Fibroblast of lung (primary cell): ENCODE measurements around the gene TBX21. TPM values are rescaled to one million over a fixed set of nuclear protein-coding genes. Genes with fewer than 3 reads are reported as not detected.

Experiments
- DNase-seq, 2 donors: peaks; one replicate each; pipeline versions ENCODE4 v3.0.0 to v3.0.0-alpha.2; 2010; ENCODE audit warnings: low read depth in 2 of 2
- H2AFZ ChIP-seq: 2 replicates; pipeline ENCODE4 v1.5.1; 2012; ENCODE audit warnings: low read length, control low read depth, inconsistent platforms
- H3K27ac ChIP-seq: 2 replicates; pipeline ENCODE4 v1.5.1; 2011; ENCODE audit warnings: low read length, control low read depth; ENCODE audit not compliant: insufficient read depth
- H3K27me3 ChIP-seq: 2 replicates; pipeline ENCODE4 v1.5.1; 2011; ENCODE audit warnings: mild to moderate bottlenecking, low read length; ENCODE audit not compliant: control insufficient read depth, insufficient read depth
- H3K36me3 ChIP-seq: 2 replicates; pipeline ENCODE4 v1.5.1; 2011; ENCODE audit warnings: low read length; ENCODE audit not compliant: control insufficient read depth, insufficient read depth
- H3K4me1 ChIP-seq: 2 replicates; pipeline ENCODE4 v1.5.1; 2011; ENCODE audit warnings: low read length; ENCODE audit not compliant: control insufficient read depth, insufficient read depth; ENCODE audit errors: extremely low read depth
- H3K4me2 ChIP-seq: 2 replicates; pipeline ENCODE4 v1.5.1; 2011; ENCODE audit warnings: low read length, control low read depth; ENCODE audit not compliant: insufficient read depth; ENCODE audit errors: extremely low read depth
- H3K4me3 ChIP-seq, 4 experiments: fragments of 200-600 bp in 1 of 4; sonication (generic) in 1 of 4; replicated peaks in 1 of 4; 2 replicates each; pipeline ENCODE4 v1.5.1; 2011 to 2016; ENCODE audit warnings: low read length in 4 of 4, low read depth in 3 of 4, mild to moderate bottlenecking in 3 of 4, control low read depth in 2 of 4, inconsistent platforms in 1 of 4, mixed read lengths in 1 of 4; ENCODE audit not compliant: insufficient read depth in 1 of 4; ENCODE audit errors: control extremely low read depth in 1 of 4
- H3K79me2 ChIP-seq: 2 replicates; pipeline ENCODE4 v1.5.1; 2012; ENCODE audit warnings: mild to moderate bottlenecking, low read length, inconsistent platforms; ENCODE audit not compliant: control insufficient read depth, insufficient read depth
- H3K9ac ChIP-seq: 2 replicates; pipeline ENCODE4 v1.5.1; 2011; ENCODE audit warnings: mild to moderate bottlenecking, low read length, control low read depth; ENCODE audit not compliant: insufficient read depth
- H3K9me3 ChIP-seq: 2 replicates; pipeline ENCODE4 v1.5.1; 2012; ENCODE audit warnings: low read depth, low read length; ENCODE audit not compliant: control insufficient read depth, insufficient read depth
- H4K20me1 ChIP-seq: 2 replicates; pipeline ENCODE4 v1.5.1; 2011; ENCODE audit warnings: low read length; ENCODE audit not compliant: control insufficient read depth, insufficient read depth; ENCODE audit errors: extremely low read depth
- CTCF ChIP-seq, 2 donors: IDR thresholded peaks in 1 of 2; conservative IDR thresholded peaks in 1 of 2; 1 replicate in 1 of 2; 2 replicates in 1 of 2; pipeline ENCODE4 v1.5.1; 2011 to 2012; ENCODE audit warnings: low read length in 2 of 2, control low read depth in 1 of 2, inconsistent platforms in 1 of 2, low read depth in 1 of 2, mild to moderate bottlenecking in 1 of 2
- EZH2 ChIP-seq: IDR thresholded peaks from 2 replicates; pipeline ENCODE4 v1.5.1; 2012; ENCODE audit warnings: low read length, control low read depth, mild to moderate bottlenecking; ENCODE audit errors: missing control alignments
- polyA plus RNA-seq, 2 donors: library from polyadenylated mRNA; depleted of rRNA in 1 of 2; stranded (reverse) in 1 of 2; unstranded in 1 of 2; fragments of >200 nt; gene quantifications; 2 replicates each; pipeline ENCODE4 v1.2.1, GENCODE V29; 2011 to 2012; ENCODE audit warnings: missing spikeins in 1 of 2
- total RNA-seq: library from RNA; depleted of rRNA; stranded (reverse); fragments of >200 nt; gene quantifications from 2 replicates; pipeline ENCODE4 v1.2.1, GENCODE V29; 2014

TBX21 gene
- total and polyA plus RNA-seq, 2 donors (not counting 1 experiment from before 2014, with no cell fraction given) = not detected

- Histone ChIP-seq H4K20me1 (no peaks in the 10 kb centered on the region), H3K4me3 (no peak overlapping the region), H3K27ac (no peak overlapping the region), H3K4me2 (no peak overlapping the region), H3K27me3 (peaks cover 4% of the 10 kb centered on the region), H3K79me2 (no peaks in the 10 kb centered on the region), H3K9ac (no peak overlapping the region), H3K9me3 (no peaks in the 10 kb centered on the region), H3K4me1 (peaks cover 21% of the 10 kb centered on the region), H3K36me3 (peaks cover 7% of the 10 kb centered on the region), H2AFZ (no peak overlapping the region)
- DNase-seq = no peak
- TF ChIP-seq EZH2 = no peak
- TF ChIP-seq CTCF (conservative IDR thresholded peaks at IDR 0.05 in 1 of 2, IDR thresholded peaks at IDR 0.05 in 1 of 2; ENCODE audit: low read depth in 1 of 2, low read length in 2 of 2) = no peak
These were observed 45.7 kb upstream of the TBX21 start for GRCh38 chr17:47687328-47687690.

DNA sequence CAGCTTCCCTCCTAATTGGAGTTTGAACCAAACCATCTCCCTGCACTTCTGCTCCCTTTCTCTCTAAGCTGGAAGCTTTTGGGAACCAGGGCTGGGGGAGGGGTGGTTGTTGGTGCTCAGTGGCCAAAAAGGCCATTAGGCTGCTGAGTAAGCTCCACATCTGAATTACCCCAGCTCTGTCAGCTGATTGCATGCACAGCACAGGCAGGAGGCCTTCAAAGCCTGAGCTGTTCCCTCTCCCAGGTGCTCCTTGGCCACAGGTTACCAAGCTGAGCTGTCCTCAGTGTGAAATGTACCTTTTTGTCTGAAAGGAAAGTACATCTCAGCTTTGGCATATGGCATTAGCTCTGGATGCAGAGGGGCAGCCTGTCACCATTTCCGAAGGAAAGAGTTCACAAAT, 45.3 kb upstream of the TBX21 start:
- no peaks in the 10 kb centered on the region for H3K9me3 ChIP-seq
- TF ChIP-seq EZH2 = no peak
- peak in 1 of 2 donors; percentile 14 for TF ChIP-seq CTCF (conservative IDR thresholded peaks at IDR 0.05 in 1 of 2, IDR thresholded peaks at IDR 0.05 in 1 of 2; ENCODE audit: low read depth in 1 of 2, low read length in 2 of 2)
- H3K27me3 ChIP-seq = peaks cover 7% of the 10 kb centered on the region
- H3K27ac ChIP-seq = no peak overlapping the region
- no peak overlapping the region for H3K9ac ChIP-seq
- no peaks in the 10 kb centered on the region for H3K79me2 ChIP-seq
- H2AFZ ChIP-seq = no peak overlapping the region
- H3K4me2 ChIP-seq = no peak overlapping the region
- DNase-seq = peak in 1 of 2 donors; percentile 55
- H3K36me3 ChIP-seq = peaks cover 2% of the 10 kb centered on the region
- H3K4me3 ChIP-seq = no peak overlapping the region
- H3K4me1 ChIP-seq = peaks cover 21% of the 10 kb centered on the region
- no peaks in the 10 kb centered on the region for H4K20me1 ChIP-seq

DNA sequence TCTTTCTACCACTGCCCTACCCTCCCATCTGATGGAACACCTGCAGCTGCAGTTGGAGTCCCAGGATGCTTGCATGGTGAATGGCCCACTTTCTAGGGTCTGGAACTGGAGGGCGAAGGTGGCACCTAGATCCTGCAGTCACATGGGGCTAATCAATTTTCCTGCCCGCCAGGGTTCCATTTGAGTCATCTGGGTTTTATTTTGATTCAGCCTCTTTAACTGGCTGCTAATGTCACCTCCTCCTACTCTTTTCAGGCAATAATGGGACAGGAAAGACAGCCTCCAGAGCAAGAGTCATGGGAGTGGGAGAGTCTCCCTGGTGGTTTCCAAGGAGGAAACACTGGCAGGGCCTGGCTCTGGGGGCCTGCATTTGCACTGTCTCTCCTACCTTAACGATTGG, 42.9 kb upstream of the TBX21 start:
- Histone ChIP-seq H3K4me1 (peaks cover 21% of the 10 kb centered on the region), H3K79me2 (no peaks in the 10 kb centered on the region), H3K4me2 (no peak overlapping the region)

More for the DNA sequence above, 42.9 kb upstream of the TBX21 start:
- no peaks in the 10 kb centered on the region for H3K9me3 ChIP-seq
- H3K4me3 ChIP-seq = no peak overlapping the region
- no peak overlapping the region for H3K27ac ChIP-seq
- no peak for DNase-seq
- no peak for TF ChIP-seq CTCF (conservative IDR thresholded peaks at IDR 0.05 in 1 of 2, IDR thresholded peaks at IDR 0.05 in 1 of 2; ENCODE audit: low read depth in 1 of 2, low read length in 2 of 2)
- no peak for TF ChIP-seq EZH2
- H2AFZ ChIP-seq = no peak overlapping the region
- H4K20me1 ChIP-seq = no peaks in the 10 kb centered on the region
- H3K27me3 ChIP-seq = peaks cover 7% of the 10 kb centered on the region
- no peaks in the 10 kb centered on the region for H3K36me3 ChIP-seq
- no peak overlapping the region for H3K9ac ChIP-seq
